NCI-H187 (cell line): ENCODE data around the gene FAM98C.

ENCODE experiments used
- DNase-seq, 2 experiments: peaks; one replicate each; lab custom pipeline; 2025; lab: John Stamatoyannopoulos, UW

Gene FAM98C

DNA sequence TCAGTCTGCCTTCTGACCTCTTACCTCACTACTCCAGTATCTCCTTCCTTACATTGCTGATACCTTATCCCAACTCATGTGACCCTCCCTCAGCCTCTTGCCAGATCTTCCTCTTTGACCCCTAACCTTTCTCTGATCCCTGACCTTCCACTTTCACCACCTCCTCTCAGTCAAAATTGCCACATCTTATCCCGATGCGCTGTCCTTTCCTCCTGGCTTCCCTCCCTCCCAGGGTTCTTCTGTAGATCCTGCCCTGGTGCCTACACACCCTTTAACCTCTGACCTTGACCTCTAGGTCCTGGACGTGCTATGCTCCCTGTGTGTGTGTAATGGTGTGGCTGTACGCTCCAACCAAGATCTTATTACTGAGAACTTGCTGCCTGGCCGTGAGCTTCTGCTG lies 54.3 kb downstream of the FAM98C start:
- DNase-seq: no peak

DNA sequence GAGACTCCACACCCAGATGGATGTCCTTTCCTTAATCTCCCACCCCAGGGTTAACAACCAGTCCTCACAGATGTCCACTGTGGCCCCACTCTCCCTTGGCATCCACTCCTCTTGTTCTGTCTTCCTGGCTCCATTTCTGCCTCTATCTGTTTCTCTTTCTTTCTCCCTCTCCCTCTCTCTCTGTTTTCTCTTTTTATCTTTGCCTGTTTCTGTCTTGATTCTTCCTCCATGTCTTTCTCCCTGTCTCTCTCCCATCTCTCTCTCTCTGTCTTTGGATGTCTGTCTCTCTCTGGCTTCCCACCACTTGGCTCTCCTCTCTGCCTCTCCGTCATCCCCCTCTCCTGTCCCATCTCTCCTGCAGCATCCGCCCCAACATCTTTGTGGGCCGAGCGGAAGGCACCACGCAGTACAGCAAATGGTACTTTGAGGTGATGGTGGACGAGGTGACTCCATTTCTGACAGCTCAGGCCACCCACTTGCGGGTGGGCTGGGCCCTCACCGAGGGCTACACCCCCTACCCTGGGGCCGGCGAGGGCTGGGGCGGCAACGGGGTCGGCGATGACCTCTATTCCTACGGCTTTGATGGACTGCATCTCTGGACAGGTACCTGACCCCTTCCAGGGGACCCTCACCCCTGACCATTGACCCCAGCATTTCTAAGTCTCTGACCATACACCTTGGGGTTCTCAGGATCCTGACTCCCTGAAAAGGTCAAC lies 55.0 kb downstream of the FAM98C start:
- DNase-seq: no peak
